Epidermal melanocyte (primary cell): ENCODE measurements around the gene UTS2.

ENCODE experiments used
- DNase-seq: peaks from one replicate; pipeline ENCODE4 v3.0.0; 2011; ENCODE audit warnings: low spot score; ENCODE audit not compliant: insufficient read length

The UTS2 gene

DNA sequence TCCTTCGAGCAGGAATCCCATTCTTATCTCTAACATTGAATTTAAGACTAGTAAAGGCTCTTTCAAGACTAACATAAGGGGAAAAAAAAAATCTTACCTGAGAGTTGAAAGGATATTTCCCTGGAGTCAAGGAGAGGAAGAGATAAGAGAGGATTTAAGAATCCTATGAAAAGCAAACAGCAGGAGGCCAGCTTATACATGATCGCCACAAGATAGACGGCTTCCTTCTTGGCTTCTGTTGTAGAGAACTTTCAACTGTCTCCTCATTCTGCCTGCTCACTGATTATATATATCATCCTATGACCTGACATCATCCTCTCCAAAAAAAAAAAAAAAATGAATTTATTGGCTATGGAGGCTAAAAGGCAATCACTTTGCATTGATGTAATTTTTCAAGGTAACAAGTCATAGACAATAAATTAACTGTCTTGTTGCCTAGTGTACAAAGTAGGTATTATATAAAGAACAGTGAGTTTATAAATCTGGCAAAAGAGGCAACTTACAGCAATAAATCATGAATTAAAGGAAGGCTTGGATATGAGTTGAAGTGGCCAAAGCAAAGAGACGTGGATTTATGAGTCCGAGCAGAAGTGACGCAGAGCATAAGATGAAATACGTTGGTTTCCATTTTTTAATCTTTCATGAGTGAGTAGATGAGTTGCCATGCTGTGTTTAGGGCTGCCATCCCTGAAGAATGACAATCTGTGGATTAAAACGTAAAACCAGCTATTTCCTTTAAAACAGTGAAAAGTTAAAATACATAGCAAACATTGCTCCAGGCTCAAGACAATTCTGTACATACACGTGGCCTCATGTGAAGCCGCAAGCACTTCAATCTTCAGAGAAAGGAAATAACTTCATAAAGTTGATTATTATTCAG lies at the start of gene UTS2:
Gene UTS2 (minus strand): TSS at position 262 of the 880 bp plus-strand sequence. CDS start 62 bp downstream, at position 200.
- DNase-seq, result no peak

- DNase-seq, result no peak
These were observed 46.9 kb upstream of the UTS2 start for GRCh38 chr1:7899741-7900140.

GRCh38 chr1:7898962-7899361 lies 46.1 kb upstream of the UTS2 start:
- DNase-seq, result no peak

- DNase-seq, result no peak
These were observed 44.1 kb upstream of the UTS2 start for GRCh38 chr1:7896994-7897393.

GRCh38 chr1:7893529-7894180 lies 40.8 kb upstream of the UTS2 start:
- DNase-seq, result no peak

DNA sequence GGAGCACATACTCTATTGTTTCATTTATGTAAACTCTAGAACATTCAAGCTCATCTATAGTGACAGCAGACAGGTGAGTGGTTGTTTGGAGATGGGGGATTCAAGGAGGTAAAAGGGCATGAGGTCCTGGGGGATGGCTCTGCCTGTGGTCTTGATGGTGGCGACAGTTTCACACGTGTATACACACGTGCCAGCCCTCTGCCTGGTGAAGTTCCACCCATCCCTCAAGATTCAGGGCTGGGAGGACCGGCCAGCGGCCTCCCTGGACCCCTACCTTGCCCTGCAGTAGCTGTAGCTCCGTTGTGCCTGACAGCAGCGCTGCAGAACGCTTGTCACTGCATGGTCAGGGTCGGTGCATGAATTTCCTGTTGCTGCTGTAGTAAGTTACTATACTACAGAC lies 38.9 kb upstream of the UTS2 start:
- DNase-seq, result no peak

GRCh38 chr1:7890853-7891252 lies 38.0 kb upstream of the UTS2 start:
- DNase-seq, result no peak

- DNase-seq, result no peak
These were observed 35.6 kb upstream of the UTS2 start for GRCh38 chr1:7888248-7889081.

DNA sequence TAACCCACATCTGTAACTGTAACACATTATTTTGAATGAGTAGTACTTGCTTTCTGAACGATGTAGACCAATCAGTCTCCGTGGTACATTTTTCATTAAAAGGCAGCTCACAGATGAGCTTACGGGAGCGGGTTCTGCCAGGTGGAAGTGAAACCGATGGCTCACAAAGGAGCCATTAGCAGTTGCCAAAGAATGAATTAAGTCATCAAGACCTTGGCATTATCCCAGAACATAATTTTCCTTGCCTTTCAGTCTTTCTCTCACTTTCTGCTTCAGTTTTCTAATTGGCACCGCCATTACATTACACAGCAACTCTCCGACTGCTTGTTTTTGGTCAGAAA lies 33.5 kb upstream of the UTS2 start:
- no peak for DNase-seq

DNA sequence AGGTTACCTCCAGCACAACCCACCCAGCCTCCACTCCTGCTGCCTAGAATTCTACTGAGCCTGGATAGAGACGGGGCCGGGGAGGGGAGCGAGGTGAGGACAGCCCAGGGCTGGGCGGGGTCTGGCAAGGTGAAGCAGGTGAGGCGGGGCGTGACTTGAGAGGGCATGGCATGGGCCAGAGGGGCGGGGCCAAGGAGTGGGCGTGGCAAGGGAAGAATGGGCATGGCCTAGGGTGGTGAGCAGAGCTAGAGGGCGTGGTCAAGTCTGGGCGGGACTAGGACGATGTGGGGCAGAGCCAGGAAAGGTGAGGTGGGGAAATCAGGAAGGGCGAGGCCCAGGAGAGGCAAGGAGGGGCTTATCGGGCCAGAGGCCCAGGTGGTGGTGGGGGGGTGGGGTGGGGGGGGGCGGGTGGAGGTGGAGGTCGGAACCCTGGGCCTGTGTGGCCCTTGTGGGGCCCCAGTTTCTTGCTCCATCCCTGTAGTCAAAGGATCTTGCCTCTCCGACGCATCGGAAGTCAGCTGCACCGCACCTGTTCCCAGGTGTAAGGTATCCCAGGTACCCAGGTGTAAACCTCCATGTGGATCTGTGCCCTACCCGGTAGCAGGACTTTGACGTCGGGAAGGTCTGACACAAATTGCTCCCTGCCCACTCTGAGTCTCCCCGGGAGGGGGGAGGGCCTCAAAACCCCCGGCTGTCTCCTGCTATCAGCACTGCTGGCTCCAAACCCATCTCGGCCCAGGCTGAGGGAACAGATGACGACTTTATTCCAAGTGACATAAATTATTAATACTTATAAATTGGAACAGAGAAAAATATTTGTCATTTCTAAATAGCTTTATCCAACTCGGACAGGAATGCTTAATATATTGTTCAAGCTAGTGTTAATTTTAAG lies 32.9 kb upstream of the UTS2 start:
- DNase-seq, result no peak

DNA sequence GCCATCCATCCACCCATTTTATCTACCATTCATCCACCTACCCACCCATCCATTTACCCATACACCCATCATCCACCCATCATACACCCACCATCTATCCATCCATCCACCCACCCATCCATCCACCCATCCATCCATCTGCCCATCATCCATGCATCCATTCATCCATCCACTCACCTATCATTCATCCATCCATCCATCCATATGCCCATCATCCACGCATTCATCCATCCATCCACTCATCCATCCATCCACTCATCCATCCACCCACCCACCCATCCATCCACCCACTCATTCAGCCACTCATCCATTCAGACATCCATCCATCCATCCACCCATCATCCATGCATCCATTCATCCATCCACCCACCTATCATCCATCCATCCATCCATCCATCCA lies 31.9 kb upstream of the UTS2 start:
- DNase-seq, result no peak

DNA sequence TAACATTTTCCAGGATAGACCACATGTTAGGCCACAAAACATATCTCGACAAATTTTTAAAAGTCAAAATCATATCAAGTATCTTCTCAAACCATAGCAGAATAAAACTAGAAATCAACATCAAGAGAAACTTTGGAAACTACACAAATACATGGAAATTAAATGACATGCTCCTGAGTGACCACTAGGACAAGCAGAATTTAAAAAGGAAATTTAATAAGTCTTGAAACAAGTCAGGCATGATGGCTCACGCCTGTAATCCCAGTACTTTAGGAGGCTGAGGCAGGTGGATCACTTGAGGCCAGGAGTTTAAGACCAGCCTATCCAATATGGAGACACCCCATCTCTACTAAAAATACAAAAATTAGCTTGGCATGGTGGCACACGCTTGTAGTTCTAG lies 26.4 kb upstream of the UTS2 start:
- DNase-seq, result no peak

- no peak for DNase-seq
These were observed 25.2 kb upstream of the UTS2 start for GRCh38 chr1:7878027-7878426.

GRCh38 chr1:7873801-7874795 lies 21.2 kb upstream of the UTS2 start:
- no peak for DNase-seq

DNA sequence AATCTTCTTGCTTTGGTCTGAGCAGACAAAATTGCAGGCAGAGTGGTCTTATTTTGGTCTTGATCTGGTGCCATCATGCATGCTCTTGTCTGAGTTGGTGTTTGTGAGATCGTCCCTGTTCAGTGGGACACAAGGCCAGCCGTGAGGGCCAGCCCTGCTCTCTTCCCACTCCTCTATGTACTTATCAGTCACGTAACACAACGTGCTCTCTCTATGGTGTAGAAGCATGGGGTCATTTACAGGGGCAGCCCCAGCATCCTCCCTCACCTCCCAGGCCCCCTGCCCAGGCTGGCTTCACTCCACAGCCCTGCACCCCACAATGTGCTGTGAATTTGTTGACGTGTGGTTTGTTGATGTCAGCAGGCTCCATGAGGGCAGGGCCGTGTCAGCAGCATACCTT lies 18.3 kb upstream of the UTS2 start:
- DNase-seq, result no peak

GRCh38 chr1:7869136-7869920 lies 16.5 kb upstream of the UTS2 start:
- no peak for DNase-seq

- DNase-seq, result no peak
These were observed 15.4 kb upstream of the UTS2 start for GRCh38 chr1:7868070-7868780.

- no peak for DNase-seq
These were observed 13.1 kb upstream of the UTS2 start for GRCh38 chr1:7865978-7866377.
